Spleen (tissue), 7 donors: ENCODE measurements around the gene TEX2.

Experiments used
- CTCF ChIP-seq, 11 experiments: fragments of 200-600 bp in 7 of 11; fragments of 450-650 bp in 4 of 11; sonication (generic) in 4 of 11; IDR thresholded peaks in 8 of 11; conservative IDR thresholded peaks in 3 of 11; 1 replicate in 7 of 11; 2 replicates in 4 of 11; pipeline versions ENCODE4 v1.4.0 to v1.8.0; 2016 to 2021; ENCODE audit warnings: antibody characterized with exemption in 11 of 11, inconsistent platforms in 4 of 11, mild to moderate bottlenecking in 1 of 11
- POLR2A ChIP-seq, 3 donors: fragments of 450-650 bp; IDR thresholded peaks; one replicate each; pipeline ENCODE4 v1.5.1; 2017; ENCODE audit warnings: antibody characterized with exemption in 3 of 3, mild to moderate bottlenecking in 1 of 3
- donor health status: DM: no; HTN: no; CAD: no; lungs with moderate emphysema.
- donor health status: DM: no; HTN: no; CAD: no.
- donor health status: DM: no; HTN: no; CAD: no.

- no peak for TF ChIP-seq POLR2A (IDR thresholded peaks at IDR 0.05)
- TF ChIP-seq CTCF (IDR thresholded peaks at IDR 0.05 in 8 of 11, conservative IDR thresholded peaks at IDR 0.05 in 3 of 11): no peak
These were observed 6.9 kb upstream of the TEX2 start for GRCh38 chr17:64269687-64270649.
